CD14-positive monocyte (primary cell): ENCODE measurements around the gene SQSTM1. TPM values are rescaled to one million over a fixed set of nuclear protein-coding genes. Genes with fewer than 3 reads are reported as not detected.

Source experiments
- DNase-seq, 3 donors: peaks; one replicate each; pipeline ENCODE4 v3.0.0-alpha.2; 2011 to 2022
- H2AFZ ChIP-seq: 2 replicates; pipeline ENCODE4 v1.6.0; 2012; ENCODE audit warnings: mild to moderate bottlenecking, low read depth, low read length, inconsistent platforms; ENCODE audit not compliant: insufficient read depth, poor library complexity, severe bottlenecking
- H3K27ac ChIP-seq, 2 donors: 1 replicate in 1 of 2; 2 replicates in 1 of 2; pipeline ENCODE4 v1.5.1; 2012 to 2013; ENCODE audit warnings: low read length in 2 of 2, control low read depth in 1 of 2, inconsistent platforms in 1 of 2, low read depth in 1 of 2, mild to moderate bottlenecking in 1 of 2
- H3K27me3 ChIP-seq, 2 donors: one replicate each; pipeline versions ENCODE4 v1.6.0 to v1.6.1; 2011 to 2013; ENCODE audit warnings: low read length in 2 of 2; ENCODE audit not compliant: control insufficient read depth in 2 of 2, insufficient read depth in 2 of 2
- H3K36me3 ChIP-seq, 2 donors: replicated peaks in 1 of 2; 1 replicate in 1 of 2; 2 replicates in 1 of 2; pipeline versions ENCODE4 v1.5.1 to v1.6.1; 2012 to 2013; ENCODE audit warnings: low read length in 2 of 2, control low read depth in 1 of 2, inconsistent platforms in 1 of 2, mild to moderate bottlenecking in 1 of 2; ENCODE audit not compliant: insufficient read depth in 2 of 2, control insufficient read depth in 1 of 2
- H3K4me1 ChIP-seq, 2 donors: 1 replicate in 1 of 2; 2 replicates in 1 of 2; pipeline versions ENCODE4 v1.5.1 to v1.6.1; 2012 to 2013; ENCODE audit warnings: low read length in 2 of 2, control low read depth in 1 of 2, inconsistent platforms in 1 of 2, mild to moderate bottlenecking in 1 of 2, moderate library complexity in 1 of 2; ENCODE audit not compliant: insufficient read depth in 2 of 2, control insufficient read depth in 1 of 2
- H3K4me2 ChIP-seq: replicated peaks from 2 replicates; pipeline ENCODE3; 2012; ENCODE audit warnings: low read length, moderate library complexity, mild to moderate bottlenecking; ENCODE audit not compliant: poor library complexity, severe bottlenecking; ENCODE audit errors: extremely low read depth
- H3K4me3 ChIP-seq, 3 experiments: fragments of 200-600 bp in 1 of 3; sonication (generic) in 1 of 3; replicated peaks in 1 of 3; 1 replicate in 2 of 3; 2 replicates in 1 of 3; pipeline ENCODE4 v1.5.1; 2011 to 2013; ENCODE audit warnings: low read length in 3 of 3, mild to moderate bottlenecking in 3 of 3, control low read depth in 2 of 3, low read depth in 2 of 3, inconsistent platforms in 1 of 3, moderate library complexity in 1 of 3
- H3K79me2 ChIP-seq: 2 replicates; pipeline ENCODE4 v1.6.0; 2012; ENCODE audit warnings: mild to moderate bottlenecking, control low read depth, inconsistent platforms, low read length, moderate library complexity; ENCODE audit not compliant: insufficient read depth
- H3K9ac ChIP-seq: 2 replicates; pipeline ENCODE4 v1.6.0; 2017; ENCODE audit warnings: low read length, mild to moderate bottlenecking; ENCODE audit not compliant: insufficient read depth, poor library complexity, severe bottlenecking
- H3K9me3 ChIP-seq, 2 donors: replicated peaks in 1 of 2; 1 replicate in 1 of 2; 2 replicates in 1 of 2; pipeline versions ENCODE4 v1.5.1 to v1.6.1; 2012 to 2013; ENCODE audit warnings: low read length in 2 of 2, control low read depth in 1 of 2; ENCODE audit not compliant: control insufficient read depth in 1 of 2, insufficient read depth in 1 of 2
- H4K20me1 ChIP-seq: 2 replicates; pipeline ENCODE4 v1.6.0; 2012; ENCODE audit warnings: mild to moderate bottlenecking, low read length, control low read depth, moderate library complexity; ENCODE audit not compliant: insufficient read depth
- H3K27ac Mint-ChIP-seq, 7 donors: one replicate each; pipeline ENCODE4 v1.8.0; 2020; ENCODE audit warnings: mild to moderate bottlenecking in 7 of 7, mixed read lengths in 7 of 7, moderate library complexity in 6 of 7, inconsistent platforms in 2 of 7
- H3K27me3 Mint-ChIP-seq, 3 donors: one replicate each; pipeline ENCODE4 v1.8.0; 2021 to 2022; ENCODE audit warnings: low read depth in 3 of 3, mild to moderate bottlenecking in 3 of 3, mixed read lengths in 3 of 3, moderate library complexity in 3 of 3, inconsistent platforms in 1 of 3
- H3K36me3 Mint-ChIP-seq, 2 donors: one replicate each; pipeline ENCODE4 v1.8.0; 2020; ENCODE audit warnings: mixed read lengths in 2 of 2, inconsistent platforms in 1 of 2, mild to moderate bottlenecking in 1 of 2
- H3K4me1 Mint-ChIP-seq: one replicate; pipeline ENCODE4 v1.8.0; 2020; ENCODE audit warnings: mild to moderate bottlenecking, mixed read lengths
- H3K4me3 Mint-ChIP-seq, 2 donors: one replicate each; pipeline ENCODE4 v1.8.0; 2020; ENCODE audit warnings: mild to moderate bottlenecking in 2 of 2, mixed read lengths in 2 of 2, moderate library complexity in 1 of 2
- H3K9me3 Mint-ChIP-seq, 7 donors: one replicate each; pipeline ENCODE4 v1.8.0; 2020 to 2022; ENCODE audit warnings: mixed read lengths in 7 of 7, mild to moderate bottlenecking in 6 of 7, moderate library complexity in 6 of 7, inconsistent platforms in 2 of 7
- WGBS: methylation state at CpG from one replicate; pipeline ENCODE4 v1.1.5; 2013; ENCODE audit warnings: missing lambda C conversion rate; ENCODE audit not compliant: insufficient coverage; 5-methylcytosine and 5-hydroxymethylcytosine counted together
- intact Hi-C, 2 donors: fragments of 100-400 bp; cut with micrococcal nuclease; formaldehyde crosslinking; loops; one replicate each; pipeline versions ENCODE4 v1.15.0 to v1.15.1; 2023
- polyA plus RNA-seq, 3 donors: library from polyadenylated mRNA; depleted of rRNA in 1 of 3; unstranded in 2 of 3; stranded (reverse) in 1 of 3; fragments of 300-500 nt in 2 of 3; fragments of >200 nt in 1 of 3; fragmentation: Illumina TruSeq in 2 of 3; gene quantifications; 1 replicate in 2 of 3; 2 replicates in 1 of 3; pipeline ENCODE4 v1.2.3, GENCODE V29; 2012 to 2021
- TF ChIP-seq, protein P1 (sequence below): fragments of 200-600 bp; IDR thresholded peaks from one replicate; pipeline ENCODE4 v1.8.0; 2022; ENCODE audit warnings: antibody characterized with exemption, mild to moderate bottlenecking

SQSTM1 gene
- polyA plus RNA-seq, 3 donors, result 182 to 312 (median 275) TPM

DNA sequence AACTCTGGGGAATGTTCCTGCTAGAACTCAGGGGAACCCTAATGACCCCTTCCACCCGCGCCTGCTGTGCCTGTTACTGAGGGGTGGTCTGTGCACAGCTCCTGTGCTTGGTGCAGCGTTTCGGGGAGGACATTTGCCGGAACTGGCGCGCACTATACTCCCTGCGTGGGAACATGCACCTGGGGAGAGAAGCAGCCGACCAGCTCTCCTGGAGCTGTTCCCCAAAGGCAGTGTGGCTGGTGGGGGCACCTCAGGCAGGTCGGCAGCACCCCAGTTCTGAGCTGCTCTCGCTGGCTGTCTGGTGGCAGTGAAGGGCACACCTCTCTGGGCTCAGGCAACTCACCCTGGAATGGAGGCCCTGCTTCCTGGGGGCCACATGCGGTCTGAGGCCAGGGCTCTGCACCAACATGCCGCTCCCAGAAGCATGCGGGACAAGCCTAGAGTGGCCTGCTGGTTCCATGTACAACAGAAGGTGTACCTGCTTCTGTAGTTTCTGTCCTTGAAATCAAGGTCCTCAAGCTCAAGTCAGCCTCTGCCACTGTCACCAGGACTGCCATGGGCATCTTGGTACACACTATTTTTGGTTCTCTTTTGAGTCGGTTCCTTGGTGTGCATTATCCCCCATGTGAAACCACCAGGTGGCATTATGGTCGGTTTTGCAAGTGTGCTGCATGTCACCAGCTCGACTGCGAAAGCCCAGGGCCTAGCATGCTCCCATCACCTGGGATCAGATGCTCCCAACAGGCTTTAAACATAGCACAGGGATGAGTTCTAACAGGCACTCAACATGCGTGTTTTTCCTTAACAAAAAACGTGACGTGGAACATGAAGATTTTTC lies 45.8 kb downstream of the SQSTM1 start:
- H3K4me1 Mint-ChIP-seq, result peaks cover 8% of the 10 kb centered on the region
- no peaks in the 10 kb centered on the region for H3K4me1 ChIP-seq
- intact Hi-C loops, result no loop called here
- no peak overlapping the region for H3K9ac ChIP-seq
- TF ChIP-seq, protein P1, sequence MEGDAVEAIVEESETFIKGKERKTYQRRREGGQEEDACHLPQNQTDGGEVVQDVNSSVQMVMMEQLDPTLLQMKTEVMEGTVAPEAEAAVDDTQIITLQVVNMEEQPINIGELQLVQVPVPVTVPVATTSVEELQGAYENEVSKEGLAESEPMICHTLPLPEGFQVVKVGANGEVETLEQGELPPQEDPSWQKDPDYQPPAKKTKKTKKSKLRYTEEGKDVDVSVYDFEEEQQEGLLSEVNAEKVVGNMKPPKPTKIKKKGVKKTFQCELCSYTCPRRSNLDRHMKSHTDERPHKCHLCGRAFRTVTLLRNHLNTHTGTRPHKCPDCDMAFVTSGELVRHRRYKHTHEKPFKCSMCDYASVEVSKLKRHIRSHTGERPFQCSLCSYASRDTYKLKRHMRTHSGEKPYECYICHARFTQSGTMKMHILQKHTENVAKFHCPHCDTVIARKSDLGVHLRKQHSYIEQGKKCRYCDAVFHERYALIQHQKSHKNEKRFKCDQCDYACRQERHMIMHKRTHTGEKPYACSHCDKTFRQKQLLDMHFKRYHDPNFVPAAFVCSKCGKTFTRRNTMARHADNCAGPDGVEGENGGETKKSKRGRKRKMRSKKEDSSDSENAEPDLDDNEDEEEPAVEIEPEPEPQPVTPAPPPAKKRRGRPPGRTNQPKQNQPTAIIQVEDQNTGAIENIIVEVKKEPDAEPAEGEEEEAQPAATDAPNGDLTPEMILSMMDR, result no peak
- H3K4me3 ChIP-seq, result no peak overlapping the region
- 84% methylated on average over 20 of the region's 21 CpGs for WGBS
- H3K79me2 ChIP-seq, result no peaks in the 10 kb centered on the region
- peak overlapping the region; percentile 6 to 45 for H3K27ac ChIP-seq
- H3K9me3 ChIP-seq, result no peaks in the 10 kb centered on the region
- no peaks in the 10 kb centered on the region for H4K20me1 ChIP-seq
- peaks cover 79 to 88% of the 10 kb centered on the region in 2 donors for H3K36me3 Mint-ChIP-seq
- peak overlapping the region in 2 of 7 donors; percentile 5 to 12 for H3K27ac Mint-ChIP-seq
- peaks cover 0 to 6% (median 0%) of the 10 kb centered on the region in 7 donors for H3K9me3 Mint-ChIP-seq
- no peak for DNase-seq
- no peak overlapping the region for H3K4me3 Mint-ChIP-seq
- H3K27me3 Mint-ChIP-seq, result peaks cover 0 to 2% (median 0%) of the 10 kb centered on the region in 3 donors
- H3K27me3 ChIP-seq, result no peaks in the 10 kb centered on the region
- H2AFZ ChIP-seq, result no peak overlapping the region
- H3K36me3 ChIP-seq, result peaks cover 69 to 93% of the 10 kb centered on the region in 2 donors
- H3K4me2 ChIP-seq, result no peak overlapping the region

DNA sequence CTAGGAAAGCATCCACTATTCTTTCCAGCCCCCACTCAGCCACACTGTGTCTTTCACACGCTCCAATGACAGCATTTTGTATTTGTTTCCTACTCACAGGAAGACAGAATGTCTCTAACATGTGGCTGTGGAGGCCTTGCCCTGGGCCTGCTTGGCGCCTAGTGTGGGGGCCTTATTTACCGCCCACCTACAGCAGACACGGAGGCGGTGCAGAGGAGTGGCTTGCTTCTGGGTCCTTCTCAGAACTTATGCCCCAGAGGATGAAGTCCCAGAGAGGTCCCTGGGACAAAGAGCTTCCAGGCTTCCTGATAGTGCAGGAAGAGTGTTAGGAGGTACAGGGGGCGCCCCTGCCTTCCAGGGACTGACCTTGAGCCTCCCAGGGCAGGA lies 46.4 kb downstream of the SQSTM1 start:
- Histone ChIP-seq H3K36me3 (peaks cover 72 to 95% of the 10 kb centered on the region in 2 donors), H3K27ac (no peak overlapping the region), H3K4me3 (no peak overlapping the region), H3K9me3 (no peaks in the 10 kb centered on the region), H3K4me1 (no peaks in the 10 kb centered on the region), H3K27me3 (no peaks in the 10 kb centered on the region), H4K20me1 (no peaks in the 10 kb centered on the region), H3K4me2 (no peak overlapping the region), H3K79me2 (no peaks in the 10 kb centered on the region), H2AFZ (no peak overlapping the region), H3K9ac (no peak overlapping the region)
- Mint-ChIP-seq H3K4me1 (peaks cover 8% of the 10 kb centered on the region), H3K4me3 (no peak overlapping the region), H3K27ac (peak overlapping the region in 5 of 7 donors; percentile 28 to 84 (median 74)), H3K9me3 (peaks cover 0 to 6% (median 0%) of the 10 kb centered on the region in 7 donors), H3K36me3 (peaks cover 78 to 90% of the 10 kb centered on the region in 2 donors), H3K27me3 (peaks cover 0 to 2% (median 0%) of the 10 kb centered on the region in 3 donors)
- DNase-seq, result no peak
- intact Hi-C loops, result no loop called here
- TF ChIP-seq, protein P1, result no peak
- WGBS, result 100% methylated on average over 6 of the region's 6 CpGs
